Stimulated activated CD4-positive, alpha-beta T cell treated with anti-CD3 and anti-CD28 coated beads, Interleukin-4, amount 100 ng/mL, for 24 hours (primary cell): ENCODE measurements around the gene NUP155.
"Not testable (repeated sequence)": the region's sequence is repeated elsewhere in the genome, so short reads cannot be mapped to it uniquely, and the experiment has no call there.

Experiments
- DNase-seq: peaks from one replicate; pipeline ENCODE4 v3.0.0-alpha.2; 2020

NUP155 gene

DNA sequence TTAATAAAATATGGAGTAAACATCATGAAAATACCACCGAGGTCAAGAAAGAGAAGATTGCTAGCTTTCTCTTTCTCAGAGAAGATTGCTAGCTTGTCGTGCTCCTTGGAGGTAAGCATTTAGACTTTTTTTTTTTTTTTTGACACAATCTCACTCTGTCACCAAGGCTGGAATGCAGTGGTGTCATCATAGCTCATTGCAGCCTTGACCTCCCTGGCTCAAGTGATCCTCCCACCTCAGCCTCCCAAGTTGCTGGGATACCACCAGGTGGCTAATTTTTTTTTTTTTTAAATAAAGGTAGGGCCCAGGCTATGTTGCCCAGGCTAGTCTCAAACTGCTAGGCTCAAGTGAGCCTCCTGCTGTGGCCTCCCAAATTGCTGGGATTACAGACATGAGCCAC lies 95.4 kb downstream of the NUP155 start:
- DNase-seq: no peak

DNA sequence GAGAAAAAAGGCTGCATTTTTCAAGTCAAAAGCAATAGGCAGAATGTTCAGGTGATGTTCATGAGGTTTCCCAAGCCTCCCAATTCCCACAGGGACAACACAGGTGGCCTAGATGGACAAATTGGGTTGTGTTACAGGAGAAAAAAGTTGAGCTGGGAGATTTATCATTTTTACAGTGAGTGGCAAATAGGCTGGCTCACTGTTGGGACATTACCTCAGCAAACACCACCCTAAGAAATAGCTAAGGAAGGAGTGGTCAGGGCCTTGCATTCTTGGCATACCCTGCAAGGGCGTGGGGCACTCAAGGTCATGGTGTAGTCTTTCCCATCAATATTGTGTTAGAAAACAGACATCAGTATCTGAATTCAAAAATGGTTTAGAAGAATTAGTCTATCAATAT lies 98.4 kb downstream of the NUP155 start:
- DNase-seq: no peak

DNA sequence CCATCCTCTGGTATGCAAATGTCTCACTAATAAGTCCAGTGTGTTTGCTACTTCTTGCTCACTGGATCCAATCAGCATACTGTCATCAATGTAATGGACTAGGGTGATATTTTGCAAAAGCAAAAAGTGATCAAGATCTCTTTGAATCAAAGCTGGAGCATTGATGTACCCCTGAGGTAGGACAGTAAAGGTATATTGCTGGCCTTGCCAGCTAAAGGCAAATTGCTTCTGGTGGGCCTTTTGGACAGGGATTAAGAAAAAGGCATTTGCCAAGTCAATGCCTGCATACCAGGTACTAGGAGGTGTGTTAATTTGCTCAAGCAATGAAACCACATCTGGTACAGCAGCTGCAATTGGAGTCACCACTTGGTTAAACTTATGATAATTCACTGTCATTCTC lies 102.8 kb downstream of the NUP155 start:
- DNase-seq: not testable (repeated sequence)

DNA sequence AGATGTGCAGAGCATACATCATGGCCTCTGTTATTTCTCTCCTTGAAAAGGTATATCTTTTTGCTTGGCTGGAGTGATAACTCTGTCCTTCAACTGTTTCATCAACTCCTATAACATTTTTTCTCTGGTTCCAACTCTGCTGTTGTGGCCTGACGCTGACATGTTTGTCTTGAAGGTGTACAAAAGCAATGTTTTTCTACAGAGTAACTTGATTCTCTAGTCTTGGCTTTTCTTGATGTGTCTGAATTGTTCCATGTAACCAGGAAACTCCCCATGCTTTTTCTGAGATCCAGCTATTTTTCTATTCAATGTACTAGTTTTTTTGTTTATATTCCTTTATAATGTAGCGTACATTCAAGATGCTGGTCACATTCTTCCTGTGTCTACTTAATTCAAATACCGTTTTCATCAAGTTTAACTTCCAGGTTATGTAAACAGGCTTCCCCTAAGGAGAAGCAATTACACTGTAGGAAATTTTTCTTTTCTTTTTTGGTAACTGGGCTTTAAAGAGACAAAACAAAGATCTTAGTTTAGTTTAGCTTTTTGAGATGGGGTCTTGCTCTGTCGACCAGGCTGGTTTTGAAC lies 115.0 kb downstream of the NUP155 start:
- DNase-seq: no peak

DNA sequence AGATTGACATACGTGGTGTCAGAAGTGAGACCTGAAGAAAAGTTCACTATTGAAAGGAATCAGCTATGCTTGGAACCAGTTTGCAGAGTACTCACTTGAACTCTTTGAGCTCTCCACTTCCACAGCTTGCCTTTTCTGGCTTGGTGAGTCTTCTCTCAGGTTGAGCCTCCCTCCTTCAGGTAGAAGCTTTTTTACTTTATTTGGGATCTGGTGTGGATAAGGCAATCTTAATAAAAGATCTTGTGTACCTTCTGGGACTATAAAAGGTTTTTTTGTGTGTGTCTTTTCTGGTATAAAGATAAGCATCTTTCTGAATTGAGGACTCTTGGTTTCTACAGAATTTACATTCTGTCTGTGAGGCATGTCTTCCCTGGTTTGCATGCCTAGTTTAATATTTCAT lies 116.3 kb downstream of the NUP155 start:
- no peak for DNase-seq

DNA sequence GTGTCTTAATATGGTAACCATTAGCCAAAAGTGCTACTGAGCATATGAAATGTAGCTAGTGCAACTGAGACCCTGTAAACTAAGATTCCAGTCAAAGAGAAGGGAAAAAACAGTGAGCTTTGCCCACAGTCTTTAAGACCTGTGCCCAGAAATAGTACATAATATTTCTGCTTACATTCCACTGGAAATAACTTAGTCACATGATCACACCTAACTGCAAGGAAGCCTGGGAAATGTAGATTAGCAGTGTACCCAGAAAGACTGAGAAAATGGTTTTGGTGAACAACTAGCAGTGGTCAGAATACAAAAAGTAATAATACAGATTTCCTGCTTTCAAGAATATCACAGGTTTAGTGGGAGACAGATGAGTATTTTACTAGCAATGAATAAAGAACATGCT lies 119.2 kb downstream of the NUP155 start:
- DNase-seq: no peak

DNA sequence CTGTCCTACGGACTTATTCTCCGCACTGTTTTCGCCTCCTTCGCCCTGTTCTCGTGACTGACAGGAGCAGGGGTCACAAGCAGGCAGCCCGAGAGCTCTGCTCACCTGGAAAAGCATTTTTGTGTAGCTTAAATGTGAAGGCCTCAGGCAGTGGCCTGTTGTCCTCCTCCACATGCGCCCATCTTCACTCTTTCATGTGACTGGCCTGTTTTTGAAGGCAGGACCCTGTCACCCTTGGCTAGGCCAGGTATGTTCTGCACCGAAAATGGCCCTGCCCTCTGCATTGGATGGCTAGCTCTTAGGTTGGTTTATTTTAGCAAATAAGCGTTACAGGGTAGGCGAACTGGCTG lies 121.1 kb downstream of the NUP155 start:
- DNase-seq: no peak

DNA sequence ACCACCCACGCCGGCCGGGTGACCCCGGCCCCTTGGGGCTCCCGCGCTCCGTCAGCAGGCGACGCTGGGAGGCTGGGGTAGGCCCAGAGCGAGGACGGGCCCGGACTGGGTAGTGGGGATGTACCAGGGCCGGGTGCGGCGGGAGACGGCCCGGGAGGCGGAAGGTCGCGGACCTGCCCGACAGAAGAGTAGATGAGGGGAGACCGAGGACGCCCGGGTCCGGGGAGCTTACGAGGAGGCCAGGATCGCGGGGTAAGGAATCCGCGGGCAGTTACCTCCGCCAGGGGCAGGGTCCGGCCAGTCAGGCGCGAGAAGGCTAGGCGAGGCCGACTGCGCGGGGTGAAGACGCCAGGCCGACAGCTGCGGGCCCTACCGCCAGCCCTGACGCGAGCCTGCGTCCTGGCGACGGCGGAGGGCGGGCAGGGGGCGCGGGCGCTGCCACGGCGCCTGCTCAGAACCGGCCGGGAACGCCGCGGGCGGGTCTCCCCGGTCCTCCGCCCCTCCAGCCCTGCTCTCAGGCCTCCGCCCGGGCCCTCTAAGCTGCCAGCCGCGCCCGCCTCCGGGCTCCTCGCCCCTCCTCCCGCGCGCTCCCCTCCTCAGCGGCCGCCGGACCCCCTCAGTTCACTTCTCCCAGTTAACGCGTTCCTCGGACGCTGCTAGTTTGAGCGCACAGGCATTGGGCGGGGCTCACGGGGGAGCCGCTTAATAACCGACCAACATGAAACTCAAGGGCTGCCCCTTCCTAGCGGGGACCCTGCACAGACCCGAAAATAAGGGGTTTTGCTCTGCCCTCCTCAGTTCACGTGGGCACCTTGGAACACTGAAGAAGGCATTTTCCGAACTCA lies 121.7 kb downstream of the NUP155 start, which contains the start of gene CPLANE1:
TSS of gene CPLANE1 (minus strand) at position 407 of the 845 bp plus-strand sequence. CDS start 1,678 bp downstream, outside the sequence.
- DNase-seq: peak; percentile 53

DNA sequence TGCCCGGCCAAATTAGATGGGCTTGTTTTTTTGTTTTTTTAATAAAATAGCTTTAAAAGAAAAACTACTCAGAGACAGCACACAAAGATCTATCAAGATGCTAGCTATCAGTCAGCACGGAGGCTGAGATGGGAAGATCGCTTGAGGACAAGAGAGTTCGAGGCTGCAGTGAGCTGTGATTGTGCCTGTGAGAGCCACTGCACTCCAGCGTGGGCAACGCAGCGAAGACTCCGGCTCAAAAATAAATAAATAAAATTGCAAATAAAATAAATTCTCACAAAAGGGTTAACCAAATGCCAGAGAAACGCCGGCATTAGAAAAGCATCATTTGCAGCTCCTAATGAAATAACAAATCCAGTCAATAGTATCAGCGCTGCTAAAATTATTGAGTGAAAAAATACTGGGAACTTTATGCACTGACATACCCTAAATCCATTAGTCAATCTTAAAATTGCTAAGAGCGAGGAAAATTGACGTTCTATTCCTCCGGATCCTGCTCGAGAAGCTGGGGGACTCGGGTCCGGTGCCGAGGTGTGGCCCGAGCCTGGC lies 122.4 kb downstream of the NUP155 start:
- DNase-seq: no peak

DNA sequence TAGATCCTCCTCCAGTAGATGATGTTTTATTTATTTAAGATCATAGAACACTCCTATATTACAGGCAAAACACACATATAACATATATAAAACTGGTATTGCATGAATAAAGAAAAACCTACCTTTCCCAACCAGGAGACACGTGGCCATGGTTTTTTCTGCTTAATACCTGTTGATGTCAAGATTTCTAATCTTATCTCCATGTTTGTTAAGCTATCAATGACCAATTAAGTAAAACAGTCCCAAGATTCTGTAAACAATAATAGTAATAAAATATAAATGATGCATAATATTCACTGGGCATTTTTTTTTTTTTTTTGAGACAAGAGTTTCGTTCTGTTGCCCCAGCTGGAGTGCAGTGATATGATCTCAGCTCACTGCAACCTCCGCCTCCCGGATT lies 123.4 kb downstream of the NUP155 start:
- DNase-seq: no peak

DNA sequence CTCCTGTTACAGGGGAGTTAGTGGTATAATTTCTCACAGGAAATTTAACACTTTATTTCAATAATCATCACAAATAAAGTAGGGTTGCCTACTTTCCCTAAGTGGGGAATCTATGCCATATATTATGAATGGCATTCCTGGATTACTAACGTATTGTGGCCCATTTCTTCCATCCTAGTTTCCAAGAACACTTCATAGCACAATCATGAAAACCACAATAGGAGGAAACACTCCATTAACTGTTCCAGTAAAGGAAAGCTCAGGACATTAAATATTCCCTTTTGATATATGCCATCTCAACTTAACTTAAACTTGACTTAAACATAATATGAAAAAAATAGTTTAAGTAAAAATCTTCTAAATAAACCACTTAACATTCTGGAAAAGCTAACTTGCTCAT lies 123.9 kb downstream of the NUP155 start:
- no peak for DNase-seq
